Spinal cord (tissue), 10 donors: ENCODE results near the gene NOS1AP. TPM values are rescaled to one million over a fixed set of nuclear protein-coding genes. Genes with fewer than 3 reads are reported as not detected.
A peak's percentile ranks its signal among the peaks of the same experiment; 100 is the strongest.
"Not testable (repeated sequence)": the region's sequence is repeated elsewhere in the genome, so short reads cannot be mapped to it uniquely, and the experiment has no call there.

Experiments used
- DNase-seq, 6 donors: peaks; one replicate each; pipeline versions ENCODE4 v3.0.0 to v3.0.0-alpha.2; 2013 to 2015; ENCODE audit warnings: low spot score in 6 of 6, low read depth in 4 of 6
- H3K27ac ChIP-seq: one replicate; pipeline ENCODE4 v1.5.1; 2013; ENCODE audit warnings: low read depth, low read length, control low read depth
- H3K27me3 ChIP-seq: one replicate; pipeline ENCODE4 v1.6.1; 2013; ENCODE audit warnings: low read length; ENCODE audit not compliant: control insufficient read depth, insufficient read depth
- H3K36me3 ChIP-seq: one replicate; pipeline ENCODE4 v1.6.1; 2013; ENCODE audit warnings: low read length; ENCODE audit not compliant: control insufficient read depth, insufficient read depth
- H3K4me1 ChIP-seq: one replicate; pipeline ENCODE4 v1.6.1; 2013; ENCODE audit warnings: low read length; ENCODE audit not compliant: control insufficient read depth, insufficient read depth
- H3K4me3 ChIP-seq: one replicate; pipeline ENCODE4 v1.5.1; 2013; ENCODE audit warnings: low read depth, low read length, control low read depth
- H3K9me3 ChIP-seq: one replicate; pipeline ENCODE4 v1.6.1; 2013; ENCODE audit warnings: low read length; ENCODE audit not compliant: control insufficient read depth, insufficient read depth
- WGBS: methylation state at CpG from one replicate; pipeline ENCODE4 v1.1.5; 2013; ENCODE audit warnings: missing lambda C conversion rate; ENCODE audit not compliant: insufficient coverage; 5-methylcytosine and 5-hydroxymethylcytosine counted together
- polyA plus RNA-seq, 2 donors: library from polyadenylated mRNA; unstranded; fragments of 120-200 nt; gene quantifications; one replicate each; pipeline ENCODE4 v1.2.1, GENCODE V29; 2013; ENCODE audit not compliant: insufficient read length in 2 of 2
- total RNA-seq, 2 donors: library from RNA; depleted of rRNA in 1 of 2; stranded (reverse); fragments of 120-200 nt in 1 of 2; fragments of >200 nt in 1 of 2; gene quantifications; one replicate each; pipeline versions ENCODE4 v1.2.3 to v1.2.4, GENCODE V29; 2013 to 2014
- donor health status: healthy.

The NOS1AP gene
- total and polyA plus RNA-seq, 4 donors, result 4.2 to 9.9 (median 8.1) TPM

DNA sequence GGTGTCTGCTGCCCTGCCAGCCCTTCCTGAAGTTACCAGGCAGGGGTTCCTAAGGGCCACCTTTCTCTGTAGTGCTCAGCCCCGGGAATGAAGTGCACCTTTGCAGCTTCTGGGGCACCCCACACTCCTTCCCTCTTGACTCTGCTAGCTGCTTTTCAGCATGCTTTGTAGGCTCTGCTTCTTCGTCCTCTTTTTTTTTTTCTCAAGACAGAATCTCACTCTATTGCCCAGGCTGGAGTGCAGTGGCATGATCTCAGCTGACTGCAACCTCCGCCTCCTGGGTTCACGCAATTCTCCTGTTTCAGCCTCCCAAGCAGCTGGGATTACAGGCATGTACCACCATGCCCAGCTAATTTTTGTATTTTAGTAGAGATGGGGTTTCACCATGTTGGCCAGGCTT, 282.4 kb downstream of the NOS1AP start:
- 100% methylated on average over 1 of the region's 4 CpGs for WGBS
- not testable (repeated sequence) for H3K4me1 ChIP-seq, H3K27ac ChIP-seq, H3K9me3 ChIP-seq, H3K4me3 ChIP-seq, DNase-seq, H3K27me3 ChIP-seq
- H3K36me3 ChIP-seq, result peaks cover 19% of the 10 kb centered on the region

DNA sequence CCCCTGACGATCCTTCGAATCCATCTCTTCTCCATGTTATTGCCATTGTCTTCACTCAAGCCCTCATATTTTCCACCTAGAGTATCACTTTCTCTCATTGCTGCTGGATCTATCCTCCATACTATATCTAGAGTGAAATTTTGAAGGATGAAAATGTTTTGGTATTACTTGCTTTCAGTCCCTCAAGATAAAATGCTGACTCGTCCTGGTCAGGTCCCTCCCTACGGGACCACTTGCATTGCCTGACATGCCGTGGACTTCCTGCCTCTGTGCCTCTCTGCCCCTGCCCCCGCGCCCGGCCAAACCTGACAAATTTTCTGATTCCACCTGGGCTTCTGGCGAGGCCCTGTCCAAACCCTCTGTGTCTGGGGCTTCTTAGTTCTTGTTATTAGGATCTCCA, 283.6 kb downstream of the NOS1AP start:
- peaks cover 8% of the 10 kb centered on the region for H3K4me1 ChIP-seq
- H3K9me3 ChIP-seq, result no peaks in the 10 kb centered on the region
- peaks cover 21% of the 10 kb centered on the region for H3K36me3 ChIP-seq
- no peak overlapping the region for H3K27ac ChIP-seq
- 83% methylated on average over 5 of the region's 9 CpGs for WGBS
- H3K27me3 ChIP-seq, result no peaks in the 10 kb centered on the region
- H3K4me3 ChIP-seq, result no peak overlapping the region
- DNase-seq, result no peak

GRCh38 chr1:162353702-162354101, 284.2 kb downstream of the NOS1AP start:
- Histone ChIP-seq H3K9me3 (no peaks in the 10 kb centered on the region), H3K4me1 (peaks cover 8% of the 10 kb centered on the region), H3K4me3 (no peak overlapping the region), H3K36me3 (peaks cover 21% of the 10 kb centered on the region), H3K27ac (no peak overlapping the region), H3K27me3 (no peaks in the 10 kb centered on the region)
- 72% methylated on average over 4 of the region's 5 CpGs for WGBS
- no peak for DNase-seq

DNA sequence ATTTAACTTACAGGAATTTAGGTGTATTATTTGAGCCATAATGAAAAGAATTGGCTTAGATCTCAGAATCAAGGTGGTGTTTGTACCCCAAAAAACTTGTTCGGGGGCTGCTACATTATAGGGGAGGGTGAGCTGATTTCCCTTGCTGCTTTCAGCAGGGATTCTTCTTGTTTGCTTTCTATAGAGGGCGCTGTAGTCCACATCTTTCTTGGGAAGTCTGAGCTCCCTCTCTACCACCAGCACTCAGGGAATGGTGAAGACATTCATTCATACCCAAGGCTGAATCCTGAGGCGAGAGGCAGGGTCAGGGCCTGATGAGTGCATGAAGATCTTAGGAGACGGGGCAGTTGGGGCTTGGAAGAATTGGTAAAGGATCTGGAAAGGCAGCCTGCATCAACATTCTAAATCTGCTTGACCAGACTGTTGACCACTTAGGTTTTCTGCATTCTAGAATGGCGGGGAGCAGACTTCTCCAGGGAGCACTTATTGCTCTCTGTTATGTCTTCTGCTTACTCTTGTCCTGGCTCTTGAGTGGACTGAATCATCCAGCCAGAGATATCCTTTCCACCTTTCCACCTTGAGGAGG, 288.3 kb downstream of the NOS1AP start:
- Histone ChIP-seq H3K4me3 (no peak overlapping the region), H3K4me1 (peaks cover 8% of the 10 kb centered on the region), H3K27me3 (no peaks in the 10 kb centered on the region), H3K36me3 (peaks cover 21% of the 10 kb centered on the region), H3K9me3 (no peaks in the 10 kb centered on the region), H3K27ac (no peak overlapping the region)
- DNase-seq, result peak in 1 of 6 donors; percentile 17
- 83% methylated on average over 2 of the region's 5 CpGs for WGBS

DNA sequence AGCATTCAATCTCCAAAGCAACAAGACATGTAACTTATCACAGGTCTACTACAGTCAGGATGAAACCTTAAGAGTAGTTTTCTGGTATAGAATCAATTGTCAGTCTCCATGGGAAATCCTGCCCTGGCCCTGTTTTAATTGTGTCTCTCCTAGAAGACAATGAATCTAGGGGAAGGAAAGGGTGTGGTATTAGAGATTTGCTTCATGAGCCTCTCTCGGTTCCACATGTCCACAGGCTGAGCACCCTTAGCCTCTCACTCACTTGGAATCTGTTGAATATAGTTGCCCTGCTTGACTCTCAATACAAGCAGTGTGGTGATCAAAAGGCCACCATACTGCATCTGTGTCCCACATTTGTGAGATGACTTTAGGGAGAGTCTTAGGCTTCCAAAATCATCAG, 289.4 kb downstream of the NOS1AP start:
- no peaks in the 10 kb centered on the region for H3K9me3 ChIP-seq
- no peaks in the 10 kb centered on the region for H3K27me3 ChIP-seq
- WGBS, result no CpG with 5 or more reads among the region's 1 CpG

DNA sequence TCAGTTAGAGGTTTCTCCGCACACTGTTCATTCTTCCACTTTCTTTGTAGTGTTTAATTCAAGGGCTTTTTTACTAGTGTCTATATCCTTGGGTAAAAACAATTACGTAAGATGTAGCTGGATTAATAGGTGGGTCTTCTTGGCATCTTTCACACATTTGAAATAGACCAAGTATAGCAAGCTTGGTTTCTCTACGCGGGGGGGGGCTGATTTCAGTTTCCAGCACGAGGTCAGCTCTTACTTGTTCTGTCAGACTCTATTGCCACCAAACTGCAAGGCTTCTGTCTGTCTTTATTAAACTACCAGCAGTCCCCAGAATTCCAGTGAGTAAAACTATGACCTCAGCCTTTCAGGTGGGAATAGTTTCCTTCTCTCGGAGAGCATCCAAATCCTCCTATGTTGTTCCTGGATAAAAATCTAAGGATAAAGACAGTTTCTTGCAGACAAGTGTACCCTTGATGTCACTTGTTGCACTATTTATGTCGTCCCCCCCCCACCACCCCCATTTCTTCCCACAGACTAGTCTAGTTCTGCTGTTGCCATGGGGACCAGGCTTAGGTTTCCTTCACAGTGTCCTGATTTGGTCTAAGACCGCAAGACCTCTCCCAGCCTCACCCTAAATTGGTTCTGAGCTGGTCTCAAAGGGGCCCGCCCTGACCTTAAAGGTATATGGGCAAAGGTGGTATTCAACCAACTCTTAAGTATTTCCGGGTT, 290.2 kb downstream of the NOS1AP start:
- no peak overlapping the region for H3K27ac ChIP-seq
- no peaks in the 10 kb centered on the region for H3K9me3 ChIP-seq
- H3K4me3 ChIP-seq, result no peak overlapping the region
- 84% methylated on average over 9 of the region's 10 CpGs for WGBS
- peaks cover 19% of the 10 kb centered on the region for H3K36me3 ChIP-seq
- no peak for DNase-seq
- H3K27me3 ChIP-seq, result no peaks in the 10 kb centered on the region
- H3K4me1 ChIP-seq, result peaks cover 5% of the 10 kb centered on the region

More for the DNA sequence above, 289.4 kb downstream of the NOS1AP start:
- DNase-seq, result no peak
- H3K27ac ChIP-seq, result no peak overlapping the region
- H3K4me3 ChIP-seq, result no peak overlapping the region
- peaks cover 5% of the 10 kb centered on the region for H3K4me1 ChIP-seq
- H3K36me3 ChIP-seq, result peaks cover 19% of the 10 kb centered on the region

- peaks cover 16% of the 10 kb centered on the region for H3K36me3 ChIP-seq
- H3K27ac ChIP-seq, result no peak overlapping the region
- H3K9me3 ChIP-seq, result no peaks in the 10 kb centered on the region
- WGBS, result 78% methylated on average over 8 of the region's 10 CpGs
- peak in 1 of 6 donors; percentile 22 for DNase-seq
- no peak overlapping the region for H3K4me3 ChIP-seq
- H3K4me1 ChIP-seq, result peaks cover 5% of the 10 kb centered on the region
- no peaks in the 10 kb centered on the region for H3K27me3 ChIP-seq
Observed at GRCh38 chr1:162360237-162360873, 290.9 kb downstream of the NOS1AP start.

DNA sequence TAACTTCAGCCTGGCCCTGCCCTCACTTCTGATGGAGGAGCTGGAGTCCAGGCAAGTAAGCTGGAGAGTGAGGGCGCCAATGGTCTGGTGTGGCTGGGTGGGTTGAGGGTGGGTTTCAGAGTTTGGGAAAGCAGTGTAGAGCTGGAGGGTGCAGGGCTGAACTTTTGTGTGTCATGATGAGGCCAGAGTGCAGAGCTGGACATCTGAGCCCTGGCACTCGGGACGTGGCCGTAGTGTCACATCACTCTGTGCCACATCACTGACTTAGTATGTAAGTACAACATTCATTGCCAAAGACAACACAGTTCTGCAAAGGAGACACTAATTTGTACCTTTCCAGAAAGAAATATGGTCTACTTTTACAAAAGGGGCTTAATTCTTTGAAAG, 291.4 kb downstream of the NOS1AP start:
- WGBS, result 100% methylated on average over 1 of the region's 4 CpGs
- no peaks in the 10 kb centered on the region for H3K27me3 ChIP-seq

GRCh38 chr1:162361349-162361748, 291.9 kb downstream of the NOS1AP start:
- WGBS, result 82% methylated on average over 5 of the region's 5 CpGs
- Histone ChIP-seq H3K4me1 (peaks cover 5% of the 10 kb centered on the region), H3K27ac (no peak overlapping the region), H3K36me3 (peaks cover 13% of the 10 kb centered on the region), H3K4me3 (no peak overlapping the region), H3K9me3 (no peaks in the 10 kb centered on the region), H3K27me3 (no peaks in the 10 kb centered on the region)
- peak in 1 of 6 donors; percentile 13 for DNase-seq

More for the DNA sequence above, 291.4 kb downstream of the NOS1AP start:
- H3K27ac ChIP-seq, result no peak overlapping the region
- no peak overlapping the region for H3K4me3 ChIP-seq
- H3K4me1 ChIP-seq, result peaks cover 5% of the 10 kb centered on the region
- no peak for DNase-seq
- H3K9me3 ChIP-seq, result no peaks in the 10 kb centered on the region
- H3K36me3 ChIP-seq, result peaks cover 16% of the 10 kb centered on the region
